Neural crest cell (in vitro differentiated cells): ENCODE data around the gene CHFR. TPM values are rescaled to one million over a fixed set of nuclear protein-coding genes. Genes with fewer than 3 reads are reported as not detected.

ENCODE experiments used
- DNase-seq: peaks from one replicate; pipeline ENCODE4 v3.0.0; 2021; ENCODE audit warnings: low read depth, mixed read lengths, low spot score
- H3K27ac Mint-ChIP-seq: one replicate; pipeline ENCODE4 v1.8.0; 2021; ENCODE audit warnings: mild to moderate bottlenecking, mixed read lengths; ENCODE audit not compliant: unreplicated experiment
- H3K27me3 Mint-ChIP-seq: 2 replicates; pipeline ENCODE4 v1.8.0; 2021; ENCODE audit warnings: low read depth, mild to moderate bottlenecking, mixed read lengths
- H3K36me3 Mint-ChIP-seq: 2 replicates; pipeline ENCODE4 v1.8.0; 2021; ENCODE audit warnings: low read depth, mild to moderate bottlenecking, mixed read lengths
- H3K4me1 Mint-ChIP-seq: 2 replicates; pipeline ENCODE4 v1.8.0; 2021; ENCODE audit warnings: mixed read lengths
- H3K4me3 Mint-ChIP-seq: one replicate; pipeline ENCODE4 v1.8.0; 2021; ENCODE audit warnings: mild to moderate bottlenecking, mixed read lengths
- H3K9me3 Mint-ChIP-seq: 2 replicates; pipeline ENCODE4 v1.8.0; 2021; ENCODE audit warnings: mixed read lengths
- CTCF ChIP-seq: fragments of 200-600 bp; sonication (generic); conservative IDR thresholded peaks from 2 replicates; pipeline ENCODE4 v1.5.0; 2021; ENCODE audit warnings: antibody characterized with exemption, mild to moderate bottlenecking
- total RNA-seq: library from RNA; stranded (reverse); gene quantifications from 2 replicates; pipeline ENCODE4 v1.2.1, GENCODE V29; 2021

The CHFR gene
- total RNA-seq, 1 donor from 2014 or later = 39.9 TPM

- Mint-ChIP-seq H3K36me3 (peaks cover 20% of the 10 kb centered on the region), H3K4me1 (no peaks in the 10 kb centered on the region), H3K9me3 (no peaks in the 10 kb centered on the region)
These were observed 80.5 kb downstream of the CHFR start for GRCh38 chr12:132806857-132807256.

GRCh38 chr12:132804426-132804861 is 83.0 kb downstream of the CHFR start:
- Mint-ChIP-seq H3K27me3 (no peaks in the 10 kb centered on the region), H3K36me3 (peaks cover 12% of the 10 kb centered on the region), H3K27ac (no peak overlapping the region), H3K4me3 (no peak overlapping the region), H3K4me1 (no peaks in the 10 kb centered on the region), H3K9me3 (no peaks in the 10 kb centered on the region)
- TF ChIP-seq CTCF = no peak
- no peak for DNase-seq

More at GRCh38 chr12:132806857-132807256, 80.5 kb downstream of the CHFR start:
- Mint-ChIP-seq H3K27me3 (no peaks in the 10 kb centered on the region), H3K4me3 (no peak overlapping the region), H3K27ac (no peak overlapping the region)
- DNase-seq = no peak
- TF ChIP-seq CTCF = no peak

GRCh38 chr12:132803888-132804287 is 83.5 kb downstream of the CHFR start:
- no peaks in the 10 kb centered on the region for H3K9me3 Mint-ChIP-seq
- no peak overlapping the region for H3K4me3 Mint-ChIP-seq
- TF ChIP-seq CTCF = no peak
- no peaks in the 10 kb centered on the region for H3K27me3 Mint-ChIP-seq
- no peak overlapping the region for H3K27ac Mint-ChIP-seq
- no peaks in the 10 kb centered on the region for H3K4me1 Mint-ChIP-seq
- DNase-seq = no peak
- peaks cover 11% of the 10 kb centered on the region for H3K36me3 Mint-ChIP-seq

- DNase-seq = no peak
- H3K4me1 Mint-ChIP-seq = no peaks in the 10 kb centered on the region
- no peak overlapping the region for H3K4me3 Mint-ChIP-seq
- TF ChIP-seq CTCF = no peak
- H3K36me3 Mint-ChIP-seq = peaks cover 4% of the 10 kb centered on the region
- H3K27ac Mint-ChIP-seq = no peak overlapping the region
- no peaks in the 10 kb centered on the region for H3K9me3 Mint-ChIP-seq
- no peaks in the 10 kb centered on the region for H3K27me3 Mint-ChIP-seq
These were observed 84.3 kb downstream of the CHFR start for GRCh38 chr12:132803125-132803524.

- no peaks in the 10 kb centered on the region for H3K4me1 Mint-ChIP-seq
- H3K9me3 Mint-ChIP-seq = no peaks in the 10 kb centered on the region
These were observed 85.7 kb downstream of the CHFR start for GRCh38 chr12:132801741-132802140.

More at GRCh38 chr12:132801741-132802140, 85.7 kb downstream of the CHFR start:
- no peak for TF ChIP-seq CTCF
- Mint-ChIP-seq H3K27me3 (no peaks in the 10 kb centered on the region), H3K4me3 (no peak overlapping the region), H3K27ac (no peak overlapping the region), H3K36me3 (peaks cover 2% of the 10 kb centered on the region)
- DNase-seq = no peak
